Choroid plexus epithelial cell (primary cell): ENCODE results near the gene TEKTIP1.

Experiments used
- DNase-seq: peaks from one replicate; pipeline ENCODE4 v3.0.0-alpha.2; 2010; ENCODE audit warnings: low read depth
- H3K4me3 ChIP-seq: 2 replicates; pipeline ENCODE4 v1.5.1; 2011; ENCODE audit warnings: low read depth, mild to moderate bottlenecking, control low read depth, low read length, moderate library complexity
- TF ChIP-seq, protein P1 (sequence below): conservative IDR thresholded peaks from 2 replicates; pipeline ENCODE4 v1.5.1; 2011; ENCODE audit warnings: low read depth, mild to moderate bottlenecking, control low read depth, inconsistent platforms, low read length, moderate library complexity

The TEKTIP1 gene

DNA sequence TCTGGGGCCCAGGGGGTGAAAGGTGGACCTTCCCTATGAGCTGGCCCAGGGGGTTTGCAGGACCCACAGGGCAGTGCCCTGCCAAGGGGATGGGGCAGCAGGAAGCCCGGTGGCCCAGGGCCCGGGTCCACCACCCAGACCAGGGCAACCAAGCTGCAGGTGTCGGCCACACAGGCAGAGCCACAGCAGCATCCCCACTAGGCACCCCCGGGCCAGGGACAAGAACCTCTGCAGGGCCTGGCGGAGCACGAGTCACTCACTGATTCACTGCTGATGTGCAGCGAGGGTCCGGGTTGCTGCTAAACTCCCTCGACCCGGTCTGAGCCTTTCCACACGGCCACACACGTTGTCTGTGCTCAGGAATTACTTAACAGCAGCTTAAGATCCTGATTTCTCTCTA is 24.0 kb upstream of the TEKTIP1 start:
- H3K4me3 ChIP-seq: no peak overlapping the region
- DNase-seq: no peak
- TF ChIP-seq, protein P1, sequence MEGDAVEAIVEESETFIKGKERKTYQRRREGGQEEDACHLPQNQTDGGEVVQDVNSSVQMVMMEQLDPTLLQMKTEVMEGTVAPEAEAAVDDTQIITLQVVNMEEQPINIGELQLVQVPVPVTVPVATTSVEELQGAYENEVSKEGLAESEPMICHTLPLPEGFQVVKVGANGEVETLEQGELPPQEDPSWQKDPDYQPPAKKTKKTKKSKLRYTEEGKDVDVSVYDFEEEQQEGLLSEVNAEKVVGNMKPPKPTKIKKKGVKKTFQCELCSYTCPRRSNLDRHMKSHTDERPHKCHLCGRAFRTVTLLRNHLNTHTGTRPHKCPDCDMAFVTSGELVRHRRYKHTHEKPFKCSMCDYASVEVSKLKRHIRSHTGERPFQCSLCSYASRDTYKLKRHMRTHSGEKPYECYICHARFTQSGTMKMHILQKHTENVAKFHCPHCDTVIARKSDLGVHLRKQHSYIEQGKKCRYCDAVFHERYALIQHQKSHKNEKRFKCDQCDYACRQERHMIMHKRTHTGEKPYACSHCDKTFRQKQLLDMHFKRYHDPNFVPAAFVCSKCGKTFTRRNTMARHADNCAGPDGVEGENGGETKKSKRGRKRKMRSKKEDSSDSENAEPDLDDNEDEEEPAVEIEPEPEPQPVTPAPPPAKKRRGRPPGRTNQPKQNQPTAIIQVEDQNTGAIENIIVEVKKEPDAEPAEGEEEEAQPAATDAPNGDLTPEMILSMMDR: no peak

GRCh38 chr19:3515891-3516422 is 23.0 kb upstream of the TEKTIP1 start:
- H3K4me3 ChIP-seq: no peak overlapping the region
- no peak for DNase-seq
- TF ChIP-seq, protein P1: no peak

- no peak overlapping the region for H3K4me3 ChIP-seq
- DNase-seq: no peak
- TF ChIP-seq, protein P1: no peak
Observed at GRCh38 chr19:3516675-3517207, 22.2 kb upstream of the TEKTIP1 start.

- no peak for DNase-seq
- no peak overlapping the region for H3K4me3 ChIP-seq
- TF ChIP-seq, protein P1: no peak
Observed at GRCh38 chr19:3517638-3518037, 21.3 kb upstream of the TEKTIP1 start.

GRCh38 chr19:3518255-3518654 is 20.7 kb upstream of the TEKTIP1 start:
- no peak for DNase-seq
- no peak overlapping the region for H3K4me3 ChIP-seq
- TF ChIP-seq, protein P1: no peak

- TF ChIP-seq, protein P1: no peak
Observed at GRCh38 chr19:3518659-3519058, 20.3 kb upstream of the TEKTIP1 start.

DNA sequence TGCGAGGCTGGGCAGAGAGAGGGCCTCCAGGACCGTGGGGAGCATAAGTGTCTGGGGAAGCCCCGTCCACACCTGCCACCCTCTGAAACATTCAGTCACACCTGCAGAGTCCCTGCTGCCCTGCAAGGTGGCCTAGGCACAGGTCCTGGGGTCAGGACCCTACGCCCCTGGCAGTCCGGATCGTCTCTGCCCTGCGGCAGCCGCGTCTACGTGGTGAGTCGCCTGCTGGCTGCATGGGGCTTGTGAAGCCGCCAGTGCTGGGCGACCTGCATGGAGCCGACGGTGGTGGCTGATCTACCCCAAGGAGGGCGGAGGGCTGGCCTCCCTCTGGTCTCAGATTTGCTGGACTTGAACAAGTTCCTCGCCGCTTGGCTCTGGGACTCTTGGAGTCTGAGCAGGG is 19.8 kb upstream of the TEKTIP1 start:
- TF ChIP-seq, protein P1: no peak
- DNase-seq: no peak
- no peak overlapping the region for H3K4me3 ChIP-seq

More at GRCh38 chr19:3518659-3519058, 20.3 kb upstream of the TEKTIP1 start:
- no peak overlapping the region for H3K4me3 ChIP-seq
- DNase-seq: no peak
